ENCODE data around the gene AQP5.

DNA sequence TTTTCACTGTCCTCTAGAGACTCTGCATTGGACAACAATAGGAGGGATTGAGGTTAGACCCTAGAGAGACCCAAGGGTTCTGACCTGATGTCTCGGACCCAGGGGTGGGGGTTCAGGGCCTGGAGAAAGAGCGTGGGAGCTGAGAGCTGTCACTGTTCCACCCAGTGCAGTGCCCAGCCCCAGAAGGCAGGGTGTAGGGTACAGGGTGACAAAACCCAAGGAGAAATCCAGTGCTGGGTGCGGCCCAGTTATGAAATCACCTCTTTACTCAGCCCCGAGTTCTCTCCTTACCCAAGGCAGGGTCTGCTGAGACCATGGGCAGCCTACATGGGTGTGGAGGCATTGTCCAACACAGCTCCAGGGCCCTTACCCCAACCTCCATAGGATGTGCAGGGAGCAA lies 8.5 kb upstream of the AQP5 start:
- TF ChIP-seq POLR2A (IDR thresholded peaks at IDR 0.05) = no peak
- TF ChIP-seq CTCF (IDR thresholded peaks at IDR 0.05) = no peak
